NCI-H1092 treated with DMSO at 0.1 percent for 48 hours (cell line): ENCODE measurements around the gene PRB3.

ENCODE experiments used
- DNase-seq: peaks from one replicate; lab custom pipeline; 2025; lab: John Stamatoyannopoulos, UW

PRB3 gene

DNA sequence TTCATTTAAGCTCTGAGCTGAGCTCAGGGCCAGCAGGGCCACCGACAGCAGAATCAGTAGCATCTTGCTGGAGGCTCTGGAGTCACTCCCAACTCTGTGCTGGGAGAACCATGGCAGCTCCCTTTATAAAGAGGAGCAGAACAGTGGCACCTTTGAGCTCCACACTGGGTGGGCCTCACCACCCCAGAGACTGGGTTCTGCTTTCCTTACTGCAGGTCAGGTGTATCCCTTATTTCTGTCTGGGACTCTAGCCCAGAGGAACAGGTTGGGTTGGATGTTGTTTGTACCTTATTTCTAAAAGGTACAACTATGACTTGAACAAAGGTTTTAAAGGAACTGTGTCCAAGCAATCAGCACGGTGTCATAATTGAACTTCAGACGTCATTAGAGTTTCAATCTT lies at the start of gene PRB3:
Gene PRB3, minus strand, starts transcription at position 101 of the 400 bp plus-strand sequence. Its CDS starts 38 bp downstream, at position 63.
- DNase-seq: no peak

DNA sequence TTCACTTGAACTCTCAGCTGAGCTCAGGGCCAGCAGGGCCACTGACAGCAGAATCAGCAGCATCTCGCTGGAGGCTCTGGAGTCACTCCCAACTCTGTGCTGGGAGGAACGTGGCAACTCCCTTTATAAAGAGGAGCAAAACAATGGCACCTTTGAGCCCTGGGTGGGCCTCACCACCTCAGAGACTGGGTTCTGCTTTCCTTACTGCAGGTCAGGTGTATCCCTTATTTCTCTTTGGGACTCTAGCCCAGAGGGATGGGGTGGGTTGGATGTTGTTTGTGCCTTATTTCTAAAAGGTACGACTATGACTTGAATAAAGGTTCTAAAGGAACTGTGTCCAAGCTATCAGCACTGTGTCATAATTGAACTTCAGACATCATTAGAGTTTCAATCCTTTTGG lies 40.8 kb upstream of the PRB3 start, which contains the start of gene PRB4:
Gene PRB4, minus strand, starts transcription at position 101 of the 400 bp plus-strand sequence. Its CDS starts 38 bp downstream, at position 63.
- no peak for DNase-seq

DNA sequence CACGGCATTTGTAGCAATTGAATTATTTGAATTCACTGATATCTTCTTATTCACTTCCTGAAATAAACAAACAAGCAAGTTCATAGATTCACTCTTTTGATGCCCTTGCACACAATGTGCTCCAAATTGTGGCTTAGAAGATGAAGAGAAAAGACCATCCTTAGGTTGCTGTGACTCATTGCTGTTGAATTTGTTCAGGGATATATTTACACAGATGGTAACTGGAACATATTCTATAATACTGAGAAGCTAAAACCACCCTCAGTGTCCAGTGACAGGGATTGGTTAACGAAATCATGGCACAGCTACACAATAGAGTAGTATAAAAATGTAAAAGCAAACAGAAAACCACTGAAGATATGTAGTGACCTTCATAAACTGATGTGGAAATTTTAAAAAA lies 37.6 kb upstream of the PRB3 start:
- no peak for DNase-seq

DNA sequence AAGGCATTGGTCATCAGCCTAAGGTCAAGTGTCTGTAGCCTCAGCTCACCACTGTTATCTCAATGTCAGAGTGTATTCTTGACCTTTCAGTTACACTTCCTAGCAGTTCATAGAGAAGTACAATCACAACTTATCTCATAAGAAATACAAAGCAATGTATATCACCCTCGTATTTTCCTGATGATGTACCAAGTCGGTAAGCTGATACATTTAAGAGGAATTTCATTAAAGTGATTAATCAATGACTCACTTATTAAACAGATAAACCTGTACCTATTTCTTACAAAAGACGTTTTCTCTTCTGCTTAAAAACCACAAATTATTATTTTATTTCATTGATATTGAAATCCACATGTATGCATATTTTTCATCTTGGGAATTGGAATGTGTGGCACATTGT lies 3.9 kb upstream of the PRB3 start:
- DNase-seq: no peak

DNA sequence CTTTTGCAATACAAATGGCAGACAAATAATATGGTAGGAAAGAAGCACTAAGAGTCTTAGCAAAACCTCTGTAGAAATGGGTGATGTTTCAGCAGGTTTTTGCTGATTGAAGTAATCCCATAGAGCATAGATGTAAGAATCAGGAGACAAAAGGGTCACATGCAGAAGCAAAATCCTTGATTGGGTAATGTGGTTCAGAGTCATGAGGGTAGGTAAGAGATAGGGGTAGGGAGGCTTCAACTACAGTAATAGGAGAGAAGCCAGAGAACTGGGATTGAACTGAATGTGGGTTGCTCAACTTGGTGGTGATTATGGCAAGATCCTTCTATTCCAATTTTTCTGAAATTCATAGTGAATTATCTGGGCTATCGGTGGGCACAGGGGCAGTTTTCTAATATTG lies 5.0 kb downstream of the PRB3 start:
- DNase-seq: no peak

DNA sequence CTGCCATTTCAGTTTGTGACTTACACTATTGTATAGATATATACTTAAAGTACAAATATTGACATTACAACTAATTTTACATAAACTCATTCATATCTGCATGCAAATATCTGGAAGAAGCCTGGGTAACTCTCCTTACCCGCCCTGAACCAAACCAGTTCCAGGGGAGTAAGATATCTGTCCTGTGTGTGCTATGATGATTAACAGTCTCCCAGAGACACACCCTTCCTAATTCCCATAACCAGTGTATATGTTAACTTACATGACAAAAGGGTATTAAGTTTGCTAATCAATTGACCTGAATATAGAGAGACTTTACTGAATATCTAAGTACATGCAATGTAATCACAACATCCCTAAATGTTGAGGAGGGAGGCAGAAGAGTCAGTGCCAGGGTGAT lies 23.0 kb downstream of the PRB3 start:
- no peak for DNase-seq

DNA sequence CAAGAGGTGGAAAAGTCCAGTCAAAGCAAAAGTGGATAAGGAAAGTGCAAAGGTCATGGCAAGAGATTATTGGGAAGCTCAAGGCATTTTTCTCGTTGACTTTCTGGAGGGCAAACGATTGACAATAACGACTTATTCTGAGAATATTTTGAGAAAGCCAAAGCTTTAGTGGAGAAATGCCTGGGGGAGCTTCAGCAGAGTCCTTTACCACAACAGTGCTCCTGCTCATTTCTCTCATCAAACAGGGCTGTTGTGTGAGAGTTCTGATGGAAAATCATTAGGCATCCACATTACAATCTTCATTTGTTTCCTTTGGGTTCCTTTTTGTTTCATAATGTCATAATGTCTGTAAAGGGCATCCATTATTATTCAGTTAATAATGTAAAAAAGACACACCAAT lies 26.9 kb downstream of the PRB3 start:
- DNase-seq: no peak

DNA sequence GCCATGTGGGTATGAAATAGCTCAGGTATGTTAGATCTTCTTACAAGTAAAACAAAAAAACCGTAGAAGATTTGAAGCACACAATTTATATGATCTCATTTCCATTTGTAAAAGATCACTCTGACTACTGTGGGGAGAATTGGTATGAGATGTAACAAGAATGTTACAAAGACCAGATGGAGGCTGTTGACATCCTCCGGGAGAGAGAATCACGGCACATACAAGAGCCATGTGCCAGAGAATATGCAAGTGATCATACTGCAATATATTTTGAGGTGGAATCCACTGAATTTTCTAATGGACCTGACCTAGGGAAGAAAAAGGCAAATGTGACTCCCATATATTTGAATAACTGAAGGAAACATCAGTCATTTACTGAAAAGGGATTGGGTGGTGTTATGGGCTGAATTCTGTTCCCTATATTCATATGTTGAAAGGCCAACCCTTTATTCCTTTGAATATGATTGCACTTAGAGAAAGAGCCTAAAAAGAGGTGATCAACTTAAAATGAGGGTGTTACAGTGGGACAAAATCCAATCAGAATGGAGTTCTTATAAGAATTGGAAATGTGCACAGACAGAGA lies 29.1 kb downstream of the PRB3 start:
- no peak for DNase-seq

DNA sequence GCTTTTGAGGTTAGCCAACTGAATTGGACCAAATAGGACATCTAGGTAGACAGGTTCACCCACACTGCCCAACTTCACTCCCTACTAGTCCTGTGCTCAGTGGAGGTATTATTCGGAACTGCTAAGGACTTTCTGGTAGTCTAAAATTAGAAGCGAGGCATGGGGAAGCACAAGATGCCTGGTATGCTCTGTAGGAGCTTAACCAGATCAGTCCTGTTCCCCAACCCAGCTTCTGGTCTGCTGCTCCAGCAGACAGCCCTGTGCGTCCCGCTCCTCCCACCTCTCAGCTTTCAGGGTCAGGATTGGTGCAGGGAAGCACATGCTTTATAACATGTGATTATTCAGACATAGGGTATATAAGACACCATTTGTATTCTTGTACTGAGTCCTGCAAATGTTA lies 31.2 kb downstream of the PRB3 start:
- no peak for DNase-seq

DNA sequence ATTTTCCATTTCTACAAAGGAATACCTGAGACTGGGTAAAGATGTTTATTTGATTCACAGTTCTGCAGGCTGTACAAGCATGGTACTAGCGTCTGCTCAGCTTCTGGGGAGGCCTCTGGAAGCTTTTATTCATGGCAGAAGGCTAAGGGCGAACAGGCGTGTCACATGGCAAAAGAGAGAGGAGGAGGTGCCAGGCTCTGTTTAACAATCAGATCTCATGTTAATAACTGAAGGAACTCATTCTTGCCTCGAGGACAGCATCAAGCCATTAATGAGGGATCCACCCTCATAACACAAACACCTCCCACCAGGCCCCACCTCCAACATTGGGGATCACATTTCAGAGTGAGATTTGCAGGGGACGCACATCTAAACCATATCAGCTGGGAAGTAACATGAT lies 36.0 kb downstream of the PRB3 start:
- DNase-seq: no peak

DNA sequence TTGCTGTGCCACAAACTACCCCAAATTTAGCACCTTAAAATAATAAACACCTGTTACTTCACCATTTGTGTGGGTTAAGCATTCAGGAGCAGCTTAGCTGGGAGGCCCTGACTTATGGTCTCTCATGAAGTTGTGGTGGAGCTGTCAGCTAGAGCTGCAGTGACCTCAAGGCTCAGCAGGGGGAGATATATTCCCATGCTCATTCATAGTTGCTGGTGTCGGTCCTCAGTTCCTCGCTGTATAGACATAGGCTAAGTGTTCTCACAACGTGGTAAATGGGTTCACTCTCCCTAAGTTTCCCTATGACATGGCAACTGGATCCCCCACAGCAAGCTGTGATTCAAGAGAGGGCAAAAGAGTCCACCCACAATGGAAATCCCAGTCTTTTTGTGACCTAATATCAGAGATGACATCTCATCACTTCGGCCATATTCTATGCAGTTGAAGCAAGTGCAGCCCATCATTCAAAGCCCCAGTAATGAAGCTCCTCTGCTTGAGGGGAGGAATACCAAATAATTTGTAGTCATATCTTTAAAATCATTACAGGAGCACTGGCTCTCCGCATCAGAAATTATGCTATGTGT lies 41.1 kb downstream of the PRB3 start:
- DNase-seq: peak; percentile 38

DNA sequence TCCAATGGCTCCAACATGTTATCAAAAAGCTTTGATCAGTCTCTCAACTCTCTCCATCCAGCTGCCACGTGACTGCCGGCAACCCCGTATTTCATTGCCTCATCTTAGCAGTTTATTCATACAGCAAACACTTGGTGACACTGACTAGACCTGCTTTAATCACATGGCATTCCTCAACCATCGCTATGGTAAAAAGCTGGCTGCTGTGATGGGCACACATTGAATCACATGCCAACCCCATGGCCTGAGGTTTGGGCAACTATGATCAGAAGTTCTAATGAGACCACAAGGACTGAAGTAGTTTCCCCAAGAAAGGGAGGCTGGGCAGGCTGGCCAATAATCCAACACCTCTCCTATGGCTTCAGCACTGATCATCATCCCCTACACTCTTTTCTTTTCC lies 42.1 kb downstream of the PRB3 start:
- DNase-seq: no peak
